Stomach (tissue), 9 donors: ENCODE data around the gene FAM98B. TPM values are rescaled to one million over a fixed set of nuclear protein-coding genes. Genes with fewer than 3 reads are reported as not detected.

Source experiments
- DNase-seq, 2 donors: peaks; one replicate each; pipeline versions ENCODE4 v3.0.0 to v3.0.0-alpha.2; 2013 to 2019
- H3K27ac ChIP-seq, 5 donors: fragments of 200-600 bp in 4 of 5; sonication (generic) in 4 of 5; one replicate each; pipeline ENCODE4 v1.5.1; 2013 to 2019; ENCODE audit warnings: mild to moderate bottlenecking in 1 of 5, moderate library complexity in 1 of 5
- H3K27me3 ChIP-seq, 3 donors: fragments of 200-600 bp; sonication (generic); one replicate each; pipeline ENCODE4 v1.5.1; 2017 to 2019; ENCODE audit warnings: mixed run types in 1 of 3
- H3K36me3 ChIP-seq, 4 donors: fragments of 200-600 bp; sonication (generic); 1 replicate in 3 of 4; 2 replicates in 1 of 4; pipeline ENCODE4 v1.5.1; 2016 to 2019
- H3K4me1 ChIP-seq, 4 donors: fragments of 200-600 bp; sonication (generic); one replicate each; pipeline ENCODE4 v1.5.1; 2016 to 2019
- H3K4me3 ChIP-seq, 4 donors: fragments of 200-600 bp; sonication (generic) in 3 of 4; one replicate each; pipeline ENCODE4 v1.5.1; 2016 to 2019; ENCODE audit warnings: mild to moderate bottlenecking in 1 of 4
- H3K9me3 ChIP-seq, 4 donors: fragments of 200-600 bp; sonication (generic); one replicate each; pipeline ENCODE4 v1.5.1; 2016 to 2019
- CTCF ChIP-seq, 7 experiments: fragments of 450-650 bp in 4 of 7; fragments of 200-600 bp in 3 of 7; sonication (generic) in 3 of 7; IDR thresholded peaks; one replicate each; pipeline ENCODE4 v1.5.1; 2016 to 2019; ENCODE audit warnings: antibody characterized with exemption in 7 of 7, control low read depth in 2 of 7, mild to moderate bottlenecking in 1 of 7
- EP300 ChIP-seq: sonication (generic); formaldehyde crosslinking; IDR thresholded peaks from one replicate; pipeline ENCODE4 v1.6.1; 2017; ENCODE audit warnings: antibody characterized with exemption
- POLR2A ChIP-seq, 4 donors: fragments of 450-650 bp; IDR thresholded peaks; one replicate each; pipeline ENCODE4 v1.6.1; 2016; ENCODE audit warnings: antibody characterized with exemption in 4 of 4, control low read depth in 2 of 4, mild to moderate bottlenecking in 1 of 4, moderate library complexity in 1 of 4
- POLR2AphosphoS5 ChIP-seq, 3 donors: sonication (generic); formaldehyde crosslinking; IDR thresholded peaks; one replicate each; pipeline ENCODE4 v1.6.1; 2016; ENCODE audit warnings: antibody characterized with exemption in 3 of 3
- WGBS, 5 donors: extraction: QIAGEN DNeasy Blood & Tissue Kit in 3 of 5; methylation state at CpG; one replicate each; pipeline versions ENCODE4 v1.1.5 to v1.1.7; 2013 to 2018; 5-methylcytosine and 5-hydroxymethylcytosine counted together
- intact Hi-C: fragments of 100-400 bp; cut with DNase I; formaldehyde crosslinking; loops from one replicate; pipeline ENCODE4 v1.15.1; 2023; ENCODE audit warnings: low total_unique reads
- polyA plus RNA-seq, 3 donors: library from polyadenylated mRNA; stranded (reverse); fragments of 200-250 nt; gene quantifications; one replicate each; pipeline ENCODE4 v1.2.3, GENCODE V29; 2013
- total RNA-seq, 5 donors: library from RNA; depleted of rRNA; stranded (reverse); fragments of >200 nt; gene quantifications; one replicate each; pipeline versions ENCODE4 v1.1.0 to v1.2.3, GENCODE V29; 2014 to 2016
- donor health status: healthy with polysubstance abuse.
- donor health status: Bipolar disorder and iron deficiency.
- donor health status: healthy.

FAM98B gene
- total and polyA plus RNA-seq, 8 donors, result 1.7 to 61.3 (median 8.7) TPM

DNA sequence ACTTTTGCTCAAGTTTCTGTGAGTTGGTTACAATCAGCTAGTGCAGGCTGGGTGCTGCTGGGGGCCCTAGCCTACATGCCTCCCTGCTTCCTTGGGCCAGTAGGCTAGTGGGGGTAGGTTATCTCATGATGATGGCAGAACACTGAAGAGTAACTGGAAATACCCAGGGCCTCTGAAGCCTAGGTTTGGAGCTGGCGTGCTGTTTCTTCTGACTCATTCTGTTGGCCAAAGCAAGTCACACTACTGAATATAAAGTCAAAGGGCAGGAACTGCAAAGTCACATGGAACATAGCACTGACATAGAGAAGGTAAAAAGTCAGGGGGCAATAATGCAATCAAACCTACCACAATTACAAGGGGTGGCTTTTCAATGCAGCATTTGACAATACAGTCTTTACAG lies 76.2 kb downstream of the FAM98B start:
- Histone ChIP-seq H3K36me3 (no peaks in the 10 kb centered on the region), H3K4me3 (no peak overlapping the region), H3K27ac (no peak overlapping the region), H3K27me3 (no peaks in the 10 kb centered on the region), H3K9me3 (no peaks in the 10 kb centered on the region), H3K4me1 (no peaks in the 10 kb centered on the region)
- TF ChIP-seq POLR2A (IDR thresholded peaks at IDR 0.05) (no peak), EP300 (no peak), CTCF (IDR thresholded peaks at IDR 0.05) (no peak), POLR2AphosphoS5 (IDR thresholded peaks at IDR 0.05) (no peak)
- intact Hi-C loops, result no loop called here
- DNase-seq, result no peak
- WGBS, 5 donors, result 54 to 83% (median 74%) methylated on average over 1 of the region's 1 CpG

DNA sequence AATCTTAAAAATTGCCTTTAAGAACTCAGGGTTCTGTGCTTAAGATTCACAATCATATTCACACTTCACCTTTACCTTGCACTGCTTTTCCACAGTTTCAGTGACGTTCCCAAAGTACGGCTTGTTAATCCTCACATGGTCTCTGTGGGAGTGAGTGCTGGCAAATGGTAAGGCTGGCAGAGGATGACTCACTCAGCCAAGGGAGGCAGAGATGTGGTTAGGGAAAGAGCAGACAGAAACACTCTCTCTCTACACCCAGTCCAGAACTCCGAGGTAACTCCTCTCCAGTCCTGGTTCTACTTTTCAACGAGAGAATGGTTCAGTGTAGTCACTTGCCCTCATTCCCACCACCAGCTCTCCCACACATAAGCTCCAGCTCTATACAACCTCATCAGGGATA lies 77.6 kb downstream of the FAM98B start:
- TF ChIP-seq POLR2A (IDR thresholded peaks at IDR 0.05), result no peak
- TF ChIP-seq CTCF (IDR thresholded peaks at IDR 0.05), result no peak
- no peak for TF ChIP-seq EP300
- no peak for TF ChIP-seq POLR2AphosphoS5 (IDR thresholded peaks at IDR 0.05)
- no peak for DNase-seq
- H3K4me3 ChIP-seq, result no peak overlapping the region
- no peaks in the 10 kb centered on the region for H3K4me1 ChIP-seq
- 51 to 61% (median 52%) methylated on average over 4 of the region's 4 CpGs for WGBS, 5 donors
- H3K27ac ChIP-seq, result no peak overlapping the region
- H3K27me3 ChIP-seq, result no peaks in the 10 kb centered on the region
- no peaks in the 10 kb centered on the region for H3K9me3 ChIP-seq
- intact Hi-C loops, result no loop called here
- H3K36me3 ChIP-seq, result no peaks in the 10 kb centered on the region

DNA sequence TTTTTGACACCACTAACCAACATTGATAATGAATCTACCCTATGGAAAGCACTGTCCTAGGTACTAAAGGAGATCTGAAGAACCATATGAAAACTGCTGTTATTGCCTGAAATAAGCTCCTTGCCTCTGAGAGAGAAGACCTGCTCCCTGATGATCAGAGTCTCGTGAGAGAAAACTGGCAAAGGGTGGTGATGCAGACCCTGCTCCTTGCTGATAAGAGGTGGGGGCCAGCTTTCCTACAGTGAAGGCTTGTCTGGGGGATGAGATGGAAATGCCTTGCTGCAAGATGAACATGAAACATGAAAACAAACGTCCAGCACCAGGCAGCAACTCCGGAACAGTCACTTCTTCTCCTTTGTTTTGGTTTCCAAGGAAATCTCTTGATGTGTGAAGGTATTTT lies 78.8 kb downstream of the FAM98B start:
- 73 to 90% (median 83%) methylated on average over 3 of the region's 3 CpGs for whole genome bisulfite sequencing, 5 donors
- H3K4me1 ChIP-seq, result no peaks in the 10 kb centered on the region
- intact Hi-C loops, result no loop called here

GRCh38 chr15:38533416-38533915 lies 79.5 kb downstream of the FAM98B start:
- no peak for DNase-seq
- Histone ChIP-seq H3K4me1 (no peaks in the 10 kb centered on the region), H3K27me3 (no peaks in the 10 kb centered on the region), H3K36me3 (no peaks in the 10 kb centered on the region), H3K27ac (no peak overlapping the region), H3K4me3 (no peak overlapping the region), H3K9me3 (no peaks in the 10 kb centered on the region)
- TF ChIP-seq EP300 (no peak), CTCF (IDR thresholded peaks at IDR 0.05) (no peak), POLR2AphosphoS5 (IDR thresholded peaks at IDR 0.05) (no peak), POLR2A (IDR thresholded peaks at IDR 0.05) (no peak)
- WGBS, 5 donors, result 69 to 83% (median 73%) methylated on average over 6 of the region's 6 CpGs
- intact Hi-C loops, result no loop called here

More for the DNA sequence above, 78.8 kb downstream of the FAM98B start:
- Histone ChIP-seq H3K4me3 (no peak overlapping the region), H3K9me3 (no peaks in the 10 kb centered on the region), H3K27me3 (no peaks in the 10 kb centered on the region), H3K27ac (no peak overlapping the region), H3K36me3 (no peaks in the 10 kb centered on the region)
- DNase-seq, result no peak
- no peak for TF ChIP-seq POLR2AphosphoS5 (IDR thresholded peaks at IDR 0.05)
- no peak for TF ChIP-seq POLR2A (IDR thresholded peaks at IDR 0.05)
- no peak for TF ChIP-seq EP300
- no peak for TF ChIP-seq CTCF (IDR thresholded peaks at IDR 0.05)
